ENCODE measurements around the gene LURAP1L.

Gene LURAP1L

GRCh38 chr9:12774861-12775678 is at the start of gene LURAP1L:
Gene LURAP1L, plus strand, starts transcription at chr9:12775020. Its CDS starts 696 bp downstream, at chr9:12775716.
- Histone ChIP-seq H2AFZ (ENCODE audit: low read length) (no peak within 1 kb of the TSS), H3K9ac (ENCODE audit: low read depth, low read length, poor library complexity, severe bottlenecking) (no peak within 1 kb of the TSS)

GRCh38 chr9:12726795-12727194 is 48.0 kb upstream of the LURAP1L start:
- H4K20me1 ChIP-seq (ENCODE audit: insufficient read depth, low read length, poor library complexity, severe bottlenecking), result no peaks in the 10 kb centered on the region
- no peaks in the 10 kb centered on the region for H3F3A ChIP-seq (ENCODE audit: low read depth)
- no peak overlapping the region for H3K4me2 ChIP-seq (ENCODE audit: low read depth, low read length, poor library complexity, severe bottlenecking)
- no peak overlapping the region for H3K9ac ChIP-seq (ENCODE audit: low read depth, low read length, poor library complexity, severe bottlenecking)
- no peak overlapping the region for H2AFZ ChIP-seq (ENCODE audit: low read length)
- H3K79me2 ChIP-seq (ENCODE audit: insufficient read depth, low read length), result no peaks in the 10 kb centered on the region
- H3K27me3 ChIP-seq (ENCODE audit: insufficient read depth, low read length, poor library complexity, severe bottlenecking), result no peaks in the 10 kb centered on the region
- H3K36me3 ChIP-seq (ENCODE audit: insufficient read depth, low read length), result no peaks in the 10 kb centered on the region
- H3K4me3 ChIP-seq (ENCODE audit: low read length, poor library complexity, severe bottlenecking), result no peak overlapping the region
- TF ChIP-seq, protein P1, sequence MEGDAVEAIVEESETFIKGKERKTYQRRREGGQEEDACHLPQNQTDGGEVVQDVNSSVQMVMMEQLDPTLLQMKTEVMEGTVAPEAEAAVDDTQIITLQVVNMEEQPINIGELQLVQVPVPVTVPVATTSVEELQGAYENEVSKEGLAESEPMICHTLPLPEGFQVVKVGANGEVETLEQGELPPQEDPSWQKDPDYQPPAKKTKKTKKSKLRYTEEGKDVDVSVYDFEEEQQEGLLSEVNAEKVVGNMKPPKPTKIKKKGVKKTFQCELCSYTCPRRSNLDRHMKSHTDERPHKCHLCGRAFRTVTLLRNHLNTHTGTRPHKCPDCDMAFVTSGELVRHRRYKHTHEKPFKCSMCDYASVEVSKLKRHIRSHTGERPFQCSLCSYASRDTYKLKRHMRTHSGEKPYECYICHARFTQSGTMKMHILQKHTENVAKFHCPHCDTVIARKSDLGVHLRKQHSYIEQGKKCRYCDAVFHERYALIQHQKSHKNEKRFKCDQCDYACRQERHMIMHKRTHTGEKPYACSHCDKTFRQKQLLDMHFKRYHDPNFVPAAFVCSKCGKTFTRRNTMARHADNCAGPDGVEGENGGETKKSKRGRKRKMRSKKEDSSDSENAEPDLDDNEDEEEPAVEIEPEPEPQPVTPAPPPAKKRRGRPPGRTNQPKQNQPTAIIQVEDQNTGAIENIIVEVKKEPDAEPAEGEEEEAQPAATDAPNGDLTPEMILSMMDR (conservative IDR thresholded peaks at IDR 0.05; ENCODE audit: low read length), result no peak
- TF ChIP-seq EZH2phosphoT487 (IDR thresholded peaks at IDR 0.05; ENCODE audit: borderline replicate concordance), result no peak
- H3K4me1 ChIP-seq (ENCODE audit: insufficient read depth, low read length, poor library complexity, severe bottlenecking), result no peaks in the 10 kb centered on the region
- H3K9me2 ChIP-seq (replicated peaks; ENCODE audit: low read depth, low read length), result no peaks in the 10 kb centered on the region
- H3K9me3 ChIP-seq (ENCODE audit: insufficient read depth, low read depth, low read length), result no peaks in the 10 kb centered on the region

More at GRCh38 chr9:12774861-12775678, at the start of gene LURAP1L:
- no peak within 1 kb of the TSS for H3K4me3 ChIP-seq (ENCODE audit: low read length, poor library complexity, severe bottlenecking)
- no peaks in the 10 kb centered on the region for H3K27me3 ChIP-seq (ENCODE audit: insufficient read depth, low read length, poor library complexity, severe bottlenecking)
- H3K36me3 ChIP-seq (ENCODE audit: insufficient read depth, low read length), result no peaks in the 10 kb centered on the region
- H3K4me2 ChIP-seq (ENCODE audit: low read depth, low read length, poor library complexity, severe bottlenecking), result no peak within 1 kb of the TSS
- TF ChIP-seq, protein P1 (conservative IDR thresholded peaks at IDR 0.05; ENCODE audit: low read length), result no peak
- TF ChIP-seq EZH2phosphoT487 (IDR thresholded peaks at IDR 0.05; ENCODE audit: borderline replicate concordance), result no peak
- no peaks in the 10 kb centered on the region for H3K9me2 ChIP-seq (replicated peaks; ENCODE audit: low read depth, low read length)
- no peaks in the 10 kb centered on the region for H3K4me1 ChIP-seq (ENCODE audit: insufficient read depth, low read length, poor library complexity, severe bottlenecking)
- no peaks in the 10 kb centered on the region for H3K79me2 ChIP-seq (ENCODE audit: insufficient read depth, low read length)
- no peaks in the 10 kb centered on the region for H3F3A ChIP-seq (ENCODE audit: low read depth)
- no peaks in the 10 kb centered on the region for H3K9me3 ChIP-seq (ENCODE audit: insufficient read depth, low read depth, low read length)
- H4K20me1 ChIP-seq (ENCODE audit: insufficient read depth, low read length, poor library complexity, severe bottlenecking), result no peaks in the 10 kb centered on the region

DNA sequence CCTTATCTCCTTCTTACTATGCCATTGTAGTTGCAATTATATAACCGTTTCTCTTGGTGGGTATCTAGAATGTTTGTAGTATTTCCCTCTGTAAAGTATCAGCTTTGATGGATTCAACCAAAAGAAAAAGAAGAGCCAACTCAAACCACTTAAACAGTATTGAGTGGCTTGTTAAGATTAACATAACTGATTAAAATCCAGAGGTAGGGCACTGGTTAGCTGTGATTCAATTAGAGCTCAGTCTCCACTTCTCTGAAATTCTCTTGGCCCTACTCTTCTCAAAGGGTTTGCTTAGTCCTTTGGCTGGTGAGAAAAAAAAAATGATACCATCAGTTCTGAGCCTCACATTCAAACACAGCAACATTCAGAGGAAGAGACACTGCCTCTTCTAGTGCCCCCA is 44.6 kb upstream of the LURAP1L start:
- Histone ChIP-seq H3K36me3 (ENCODE audit: insufficient read depth, low read length) (no peaks in the 10 kb centered on the region), H4K20me1 (ENCODE audit: insufficient read depth, low read length, poor library complexity, severe bottlenecking) (no peaks in the 10 kb centered on the region), H3K4me2 (ENCODE audit: low read depth, low read length, poor library complexity, severe bottlenecking) (no peak overlapping the region), H3K9me3 (ENCODE audit: insufficient read depth, low read depth, low read length) (no peaks in the 10 kb centered on the region), H3K4me3 (ENCODE audit: low read length, poor library complexity, severe bottlenecking) (no peak overlapping the region), H3K27me3 (ENCODE audit: insufficient read depth, low read length, poor library complexity, severe bottlenecking) (no peaks in the 10 kb centered on the region), H3F3A (ENCODE audit: low read depth) (no peaks in the 10 kb centered on the region), H3K9me2 (replicated peaks; ENCODE audit: low read depth, low read length) (no peaks in the 10 kb centered on the region), H3K9ac (ENCODE audit: low read depth, low read length, poor library complexity, severe bottlenecking) (no peak overlapping the region), H2AFZ (ENCODE audit: low read length) (no peak overlapping the region), H3K4me1 (ENCODE audit: insufficient read depth, low read length, poor library complexity, severe bottlenecking) (no peaks in the 10 kb centered on the region), H3K79me2 (ENCODE audit: insufficient read depth, low read length) (no peaks in the 10 kb centered on the region)
- TF ChIP-seq, protein P1 (conservative IDR thresholded peaks at IDR 0.05; ENCODE audit: low read length), result no peak
- TF ChIP-seq EZH2phosphoT487 (IDR thresholded peaks at IDR 0.05; ENCODE audit: borderline replicate concordance), result no peak

All from Loucy (cell line).